Retinal pigment epithelial cell (primary cell): ENCODE data around the gene DCTN3.

ENCODE experiments used
- DNase-seq: peaks from one replicate; pipeline ENCODE4 v3.0.0-alpha.2; 2010; ENCODE audit warnings: low read depth
- H3K4me3 ChIP-seq: 2 replicates; pipeline ENCODE4 v1.5.1; 2011; ENCODE audit warnings: mild to moderate bottlenecking, low read length, control low read depth, moderate library complexity
- TF ChIP-seq, protein P1 (sequence below): conservative IDR thresholded peaks from 2 replicates; pipeline ENCODE4 v1.5.1; 2011; ENCODE audit warnings: low read depth, low read length, control low read depth, inconsistent platforms

The DCTN3 gene

DNA sequence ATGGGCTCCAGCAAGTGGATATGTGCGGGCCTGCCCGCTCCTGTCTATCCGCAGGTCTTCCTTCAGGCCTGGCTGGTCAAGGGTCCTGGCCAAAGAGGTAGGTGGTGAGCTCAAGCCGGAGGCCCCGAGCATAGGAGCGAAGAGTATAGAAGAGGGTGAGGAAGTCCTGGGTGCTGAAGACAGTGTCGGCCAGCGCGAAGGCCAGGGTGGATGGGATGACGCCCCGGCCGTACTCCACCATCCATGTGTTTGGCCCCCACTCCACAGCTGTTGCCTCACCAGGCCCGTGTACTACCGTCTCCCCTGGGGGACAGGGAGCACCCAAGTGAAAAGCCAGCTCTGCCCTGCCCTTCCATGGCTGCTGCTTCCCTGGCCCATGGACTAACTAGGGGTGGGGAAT is 15.3 kb upstream of the DCTN3 start:
- TF ChIP-seq, protein P1, sequence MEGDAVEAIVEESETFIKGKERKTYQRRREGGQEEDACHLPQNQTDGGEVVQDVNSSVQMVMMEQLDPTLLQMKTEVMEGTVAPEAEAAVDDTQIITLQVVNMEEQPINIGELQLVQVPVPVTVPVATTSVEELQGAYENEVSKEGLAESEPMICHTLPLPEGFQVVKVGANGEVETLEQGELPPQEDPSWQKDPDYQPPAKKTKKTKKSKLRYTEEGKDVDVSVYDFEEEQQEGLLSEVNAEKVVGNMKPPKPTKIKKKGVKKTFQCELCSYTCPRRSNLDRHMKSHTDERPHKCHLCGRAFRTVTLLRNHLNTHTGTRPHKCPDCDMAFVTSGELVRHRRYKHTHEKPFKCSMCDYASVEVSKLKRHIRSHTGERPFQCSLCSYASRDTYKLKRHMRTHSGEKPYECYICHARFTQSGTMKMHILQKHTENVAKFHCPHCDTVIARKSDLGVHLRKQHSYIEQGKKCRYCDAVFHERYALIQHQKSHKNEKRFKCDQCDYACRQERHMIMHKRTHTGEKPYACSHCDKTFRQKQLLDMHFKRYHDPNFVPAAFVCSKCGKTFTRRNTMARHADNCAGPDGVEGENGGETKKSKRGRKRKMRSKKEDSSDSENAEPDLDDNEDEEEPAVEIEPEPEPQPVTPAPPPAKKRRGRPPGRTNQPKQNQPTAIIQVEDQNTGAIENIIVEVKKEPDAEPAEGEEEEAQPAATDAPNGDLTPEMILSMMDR, result no peak
- H3K4me3 ChIP-seq, result no peak overlapping the region

DNA sequence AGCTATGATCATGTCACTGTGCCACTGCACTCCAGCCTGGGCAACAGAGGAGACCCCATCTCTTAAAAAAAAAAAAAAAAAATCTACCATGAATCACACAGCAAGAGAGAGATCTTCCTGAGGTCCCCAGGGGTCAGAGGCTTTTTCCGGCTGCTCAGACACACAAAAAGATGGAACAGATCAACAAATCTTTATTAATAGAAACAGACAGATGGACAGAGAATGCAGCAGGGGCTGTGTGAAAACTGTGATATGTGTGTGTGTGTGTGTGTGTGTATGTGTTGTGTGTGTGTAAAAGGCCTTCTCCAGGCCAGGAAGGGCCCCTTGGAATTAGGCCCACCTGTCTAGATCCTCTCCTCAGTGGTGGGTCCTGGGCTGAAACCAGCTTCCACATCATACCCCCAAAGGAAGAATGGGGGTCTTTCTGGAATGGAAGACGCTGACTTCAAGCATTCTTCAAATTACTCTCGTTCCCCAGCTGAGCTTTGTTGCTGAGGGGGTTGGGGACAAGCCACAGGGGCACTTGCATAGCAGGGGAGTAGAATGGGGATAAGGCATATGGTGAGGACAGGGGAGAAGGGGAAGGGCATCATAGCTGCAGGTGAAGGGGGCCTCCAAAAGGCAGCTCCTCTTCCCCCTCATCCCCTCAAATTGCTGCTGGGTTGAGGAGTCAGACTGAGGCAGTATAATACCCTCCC is 14.4 kb upstream of the DCTN3 start:
- TF ChIP-seq, protein P1, result no peak
- H3K4me3 ChIP-seq, result no peak overlapping the region
- no peak for DNase-seq

More for the DNA sequence above, 15.3 kb upstream of the DCTN3 start:
- DNase-seq, result no peak

DNA sequence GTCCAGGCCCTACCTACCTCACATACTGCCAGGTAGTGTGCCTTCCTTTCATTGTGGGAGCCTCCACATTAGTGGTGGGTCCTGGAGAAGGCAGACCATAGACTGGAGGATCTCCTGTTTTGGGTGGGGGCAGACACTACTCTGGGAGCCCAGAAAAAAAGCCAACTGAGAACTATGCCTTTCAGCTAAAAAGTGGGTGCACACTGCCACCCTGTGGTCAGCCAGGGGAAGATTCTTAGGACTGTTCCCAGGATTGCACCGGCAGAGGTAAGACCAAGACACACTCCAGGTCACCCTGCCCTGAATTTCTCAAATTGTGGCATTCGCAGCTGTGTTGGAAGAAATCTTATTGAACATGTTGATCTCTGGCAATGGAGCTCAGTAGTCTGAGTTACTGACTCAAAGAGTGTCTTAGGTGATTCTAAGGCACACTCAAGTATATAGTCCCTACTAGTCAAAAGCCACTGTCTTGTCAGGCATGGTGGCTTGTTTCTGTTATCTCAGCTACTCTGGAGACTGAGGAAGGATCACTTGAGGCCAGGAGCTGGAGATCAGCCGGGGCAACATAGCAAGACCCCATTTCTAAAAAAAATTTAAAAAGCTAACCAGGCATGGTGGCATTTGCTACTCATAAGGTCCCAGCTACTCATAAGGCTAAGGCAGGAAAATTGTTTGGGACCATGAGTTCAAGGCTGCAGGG is 13.7 kb upstream of the DCTN3 start:
- H3K4me3 ChIP-seq, result no peak overlapping the region
- DNase-seq, result no peak
- TF ChIP-seq, protein P1, result peak; percentile 85

DNA sequence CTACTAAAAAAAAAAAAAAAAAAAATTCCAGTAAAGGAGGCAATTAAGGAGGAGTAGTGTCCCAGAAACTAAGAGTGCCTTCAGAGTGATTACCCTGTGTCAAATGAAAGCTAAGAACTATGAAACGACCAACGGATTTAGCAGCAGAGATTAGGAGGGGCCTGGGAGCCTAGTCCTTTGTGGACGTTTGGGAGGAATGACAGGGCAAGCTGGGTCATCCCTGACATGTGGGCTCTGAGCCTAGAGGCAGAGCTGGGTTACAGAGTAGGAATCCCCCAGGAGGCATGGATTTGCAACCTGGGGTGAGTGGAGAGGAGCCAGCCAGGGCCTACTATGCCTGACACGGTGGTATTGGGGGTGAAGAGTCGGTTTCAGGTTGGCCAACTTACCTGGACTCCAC is 12.9 kb upstream of the DCTN3 start:
- TF ChIP-seq, protein P1, result no peak
- H3K4me3 ChIP-seq, result no peak overlapping the region

DNA sequence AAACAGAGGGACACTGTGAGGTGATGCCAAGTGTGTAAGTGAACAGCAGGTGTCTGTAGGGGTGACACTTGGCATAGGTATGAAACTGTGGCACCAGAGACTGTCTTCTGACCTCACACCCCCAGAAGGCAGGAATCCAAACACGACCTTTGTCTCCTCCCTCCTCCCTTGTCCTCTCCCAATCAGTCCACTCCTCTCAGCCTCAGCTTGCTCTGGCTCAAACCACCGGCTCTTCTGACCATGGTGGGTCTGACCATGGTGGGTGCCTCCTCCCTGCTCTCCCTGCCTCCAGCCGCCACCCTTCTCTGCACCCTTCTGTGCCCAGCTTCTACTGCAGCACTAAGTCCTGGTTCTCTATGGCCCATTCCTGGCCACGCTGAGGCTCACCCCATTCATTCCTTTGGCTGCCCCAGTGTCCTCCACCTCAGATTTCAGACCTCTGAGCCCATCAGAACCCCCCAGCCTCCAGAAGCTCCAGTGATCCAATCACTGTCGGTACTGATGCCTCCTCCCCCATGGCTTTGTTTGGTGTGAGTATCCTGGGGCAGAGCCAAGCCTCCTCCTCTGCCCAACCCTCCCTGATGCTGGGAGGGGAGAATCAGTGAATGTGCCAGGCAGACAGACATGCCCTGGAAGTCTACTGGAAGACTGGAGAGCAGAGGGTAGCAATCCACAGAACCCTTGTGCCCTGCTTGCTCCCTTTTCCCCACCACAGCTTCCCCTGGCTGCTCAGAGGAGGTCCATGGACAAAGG is 10.3 kb upstream of the DCTN3 start:
- no peak for DNase-seq
- no peak overlapping the region for H3K4me3 ChIP-seq
- TF ChIP-seq, protein P1, result no peak

More for the DNA sequence above, 12.9 kb upstream of the DCTN3 start:
- no peak for DNase-seq

DNA sequence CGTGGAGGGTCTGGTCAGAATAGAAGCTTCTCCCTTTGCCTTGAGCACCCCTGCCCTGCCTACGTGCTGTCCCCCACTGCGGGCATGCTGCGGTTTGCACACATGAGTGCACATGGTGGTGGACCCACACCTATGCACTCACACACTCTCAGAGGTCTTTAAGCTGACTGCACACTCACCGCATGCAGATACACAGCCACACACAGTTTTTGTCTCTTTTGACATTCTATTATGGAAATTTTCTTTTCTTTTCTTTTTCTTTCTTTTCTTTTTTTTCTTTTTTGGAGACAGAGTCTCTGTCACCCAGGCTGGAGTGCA is 9.2 kb upstream of the DCTN3 start:
- DNase-seq, result no peak
- H3K4me3 ChIP-seq, result no peak overlapping the region
- TF ChIP-seq, protein P1, result no peak
